ENCODE results near the gene DUSP9. TPM values are rescaled to one million over a fixed set of nuclear protein-coding genes. Genes with fewer than 3 reads are reported as not detected.

The DUSP9 gene
- polyA plus RNA-seq (0.47 to 0.57 TPM (median 0.50 TPM) in 3 replicates), polyA minus RNA-seq (0.20 to 0.89 TPM (median 0.77 TPM) in 3 replicates)
- not detected for polyA plus RNA-seq (2011; ENCODE audit: low read depth)
- 0.16 and 0.55 TPM in 2 replicates for polyA plus RNA-seq (2011; cell fraction: cytosol; rRNA removed)
- 0.57 and 0.65 TPM in 2 replicates for polyA plus RNA-seq (2011; cell fraction: nucleus; rRNA removed)
- 0.81 TPM in 1 of 2 replicates, not detected in the other for polyA plus RNA-seq (2012; ENCODE audit: low replicate concordance)
- polyA minus RNA-seq (2011; cell fraction: cytosol; rRNA and poly(A)+ RNA removed), result 3.3 TPM
- polyA minus RNA-seq (2011; cell fraction: nucleus; rRNA and poly(A)+ RNA removed), result 0.32 TPM in 1 of 2 replicates, not detected in the other

GRCh38 chrX:153646620-153647373, at the start of gene DUSP9:
Gene DUSP9, plus strand, starts transcription at chrX:153647203. Its CDS starts 751 bp downstream, at chrX:153647954.
- Histone ChIP-seq H3K4me3 (ENCODE audit: control insufficient read depth in 2 of 3, extremely low read depth in 1 of 3, insufficient read depth in 2 of 3, low read depth in 1 of 3, low read length in 3 of 3) (no peak within 1 kb of the TSS), H3K4me1 (ENCODE audit: control insufficient read depth, extremely low read depth, insufficient read depth, low read length) (peaks cover 7% of the 10 kb centered on the region), H3K27ac (ENCODE audit: control insufficient read depth, insufficient read depth, low read length) (no peak within 1 kb of the TSS), H4K20me1 (ENCODE audit: control insufficient read depth, extremely low read depth, insufficient read depth, low read length) (no peaks in the 10 kb centered on the region), H3K36me3 (ENCODE audit: control insufficient read depth in 2 of 2, extremely low read depth in 1 of 2, insufficient read depth in 2 of 2, low read length in 2 of 2) (no peaks in the 10 kb centered on the region), H3K79me2 (ENCODE audit: control insufficient read depth, insufficient read depth, low read length) (no peaks in the 10 kb centered on the region), H3K27me3 (ENCODE audit: control insufficient read depth, extremely low read depth, insufficient read depth, low read length) (peaks cover 49% of the 10 kb centered on the region), H2AFZ (ENCODE audit: control insufficient read depth, low read length) (no peak within 1 kb of the TSS), H3K9me1 (ENCODE audit: control insufficient read depth, extremely low read depth, insufficient read depth, low read length) (no peaks in the 10 kb centered on the region), H3K9ac (ENCODE audit: control insufficient read depth, extremely low read depth, insufficient read depth, low read length) (no peak within 1 kb of the TSS), H3K4me2 (ENCODE audit: control insufficient read depth, extremely low read depth, insufficient read depth, low read depth, low read length) (peak within 1 kb of the TSS; percentile 54), H3K9me3 (ENCODE audit: control insufficient read depth, low read depth, low read length) (peaks cover 1% of the 10 kb centered on the region)
- dilution Hi-C loops (cut with MboI; ENCODE audit: extremely low pct_ligation_motif_present, low sequenced_read_pairs), result no loop called here
- DNase-seq (ENCODE audit: low read depth, low spot score) (no peak), FAIRE-seq (no peak)
- no peak for TF ChIP-seq CTCF (optimal IDR thresholded peaks at IDR 0.05 in 1 of 3, IDR thresholded peaks at IDR 0.05 in 1 of 3, conservative IDR thresholded peaks at IDR 0.05 in 1 of 3; ENCODE audit: extremely low read depth in 1 of 3, insufficient read depth in 2 of 3, low read length in 3 of 3)
- no peak for TF ChIP-seq EZH2 (IDR thresholded peaks at IDR 0.05; ENCODE audit: low read length)

GRCh38 chrX:153598541-153599191, 48.3 kb upstream of the DUSP9 start, which contains the start of gene CCNQ:
Gene CCNQ, minus strand, starts transcription at chrX:153599139. Its CDS starts 66 bp downstream, at chrX:153599073.
- peak within 1 kb of the TSS; percentile 43 for H3K27ac ChIP-seq (ENCODE audit: control insufficient read depth, insufficient read depth, low read length)
- H3K4me2 ChIP-seq (ENCODE audit: control insufficient read depth, extremely low read depth, insufficient read depth, low read depth, low read length), result peak within 1 kb of the TSS; percentile 85
- no peaks in the 10 kb centered on the region for H3K27me3 ChIP-seq (ENCODE audit: control insufficient read depth, extremely low read depth, insufficient read depth, low read length)
- TF ChIP-seq CTCF (optimal IDR thresholded peaks at IDR 0.05 in 1 of 3, IDR thresholded peaks at IDR 0.05 in 1 of 3, conservative IDR thresholded peaks at IDR 0.05 in 1 of 3; ENCODE audit: extremely low read depth in 1 of 3, insufficient read depth in 2 of 3, low read length in 3 of 3) (no peak), EZH2 (IDR thresholded peaks at IDR 0.05; ENCODE audit: low read length) (no peak)
- H3K4me1 ChIP-seq (ENCODE audit: control insufficient read depth, extremely low read depth, insufficient read depth, low read length), result peaks cover 20% of the 10 kb centered on the region
- H3K9me1 ChIP-seq (ENCODE audit: control insufficient read depth, extremely low read depth, insufficient read depth, low read length), result no peaks in the 10 kb centered on the region
- no peak for FAIRE-seq
- peak within 1 kb of the TSS; percentile 55 to 78 (median 65) for H3K4me3 ChIP-seq (ENCODE audit: control insufficient read depth in 2 of 3, extremely low read depth in 1 of 3, insufficient read depth in 2 of 3, low read depth in 1 of 3, low read length in 3 of 3)
- peaks cover 19% of the 10 kb centered on the region for H3K79me2 ChIP-seq (ENCODE audit: control insufficient read depth, insufficient read depth, low read length)
- DNase-seq (ENCODE audit: low read depth, low spot score), result no peak
- H3K9me3 ChIP-seq (ENCODE audit: control insufficient read depth, low read depth, low read length), result no peaks in the 10 kb centered on the region
- peak within 1 kb of the TSS; percentile 77 for H3K9ac ChIP-seq (ENCODE audit: control insufficient read depth, extremely low read depth, insufficient read depth, low read length)
- H4K20me1 ChIP-seq (ENCODE audit: control insufficient read depth, extremely low read depth, insufficient read depth, low read length), result no peaks in the 10 kb centered on the region
- dilution Hi-C loops (cut with MboI; ENCODE audit: extremely low pct_ligation_motif_present, low sequenced_read_pairs), result no loop called here
- H3K36me3 ChIP-seq (ENCODE audit: control insufficient read depth in 2 of 2, extremely low read depth in 1 of 2, insufficient read depth in 2 of 2, low read length in 2 of 2), result peaks cover 2 to 3% of the 10 kb centered on the region in 2 experiments
- peak within 1 kb of the TSS; percentile 59 for H2AFZ ChIP-seq (ENCODE audit: control insufficient read depth, low read length)

All from keratinocyte (primary cell).